ENCODE data around the gene MAPK8IP3. TPM values are rescaled to one million over a fixed set of nuclear protein-coding genes. Genes with fewer than 3 reads are reported as not detected.
"Not testable (repeated sequence)": the region's sequence is repeated elsewhere in the genome, so short reads cannot be mapped to it uniquely, and the experiment has no call there.

The MAPK8IP3 gene
- total RNA-seq, 1 donor from 2014 or later: 32.6 TPM

DNA sequence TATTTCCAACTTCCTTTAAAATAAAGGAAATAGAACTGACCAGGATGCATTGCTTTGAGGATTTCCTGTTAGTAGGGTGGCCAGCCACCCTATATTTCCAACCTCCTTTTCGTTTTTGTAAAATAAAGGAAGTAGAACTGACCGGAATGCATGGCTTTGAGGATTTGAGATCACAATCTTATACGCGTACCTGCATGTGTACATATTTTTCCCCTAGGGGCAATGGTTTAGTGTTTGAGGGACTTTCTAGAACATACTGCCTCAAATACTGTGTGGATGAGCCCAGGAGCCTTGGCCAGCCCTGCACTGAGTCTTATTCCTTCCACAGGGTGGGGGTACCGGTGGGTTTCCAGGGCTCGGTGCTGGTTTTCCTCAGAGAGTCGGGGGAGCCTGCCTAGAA, 25.6 kb downstream of the MAPK8IP3 start:
- no peak for TF ChIP-seq CTCF (IDR thresholded peaks at IDR 0.05; ENCODE audit: insufficient read depth, low read length, poor library complexity, severe bottlenecking)
- H3K36me3 ChIP-seq (ENCODE audit: control insufficient read depth, insufficient read depth, low read length): peaks cover 2% of the 10 kb centered on the region
- no peak overlapping the region for H3K4me3 ChIP-seq (ENCODE audit: low read depth, low read length)
- DNase-seq (ENCODE audit: low read depth): no peak
- H3K27me3 ChIP-seq (ENCODE audit: control insufficient read depth, insufficient read depth, low read length): no peaks in the 10 kb centered on the region

GRCh38 chr16:1732071-1732470, 26.1 kb downstream of the MAPK8IP3 start:
- H3K36me3 ChIP-seq (ENCODE audit: control insufficient read depth, insufficient read depth, low read length): peaks cover 2% of the 10 kb centered on the region
- TF ChIP-seq CTCF (IDR thresholded peaks at IDR 0.05; ENCODE audit: insufficient read depth, low read length, poor library complexity, severe bottlenecking): no peak

DNA sequence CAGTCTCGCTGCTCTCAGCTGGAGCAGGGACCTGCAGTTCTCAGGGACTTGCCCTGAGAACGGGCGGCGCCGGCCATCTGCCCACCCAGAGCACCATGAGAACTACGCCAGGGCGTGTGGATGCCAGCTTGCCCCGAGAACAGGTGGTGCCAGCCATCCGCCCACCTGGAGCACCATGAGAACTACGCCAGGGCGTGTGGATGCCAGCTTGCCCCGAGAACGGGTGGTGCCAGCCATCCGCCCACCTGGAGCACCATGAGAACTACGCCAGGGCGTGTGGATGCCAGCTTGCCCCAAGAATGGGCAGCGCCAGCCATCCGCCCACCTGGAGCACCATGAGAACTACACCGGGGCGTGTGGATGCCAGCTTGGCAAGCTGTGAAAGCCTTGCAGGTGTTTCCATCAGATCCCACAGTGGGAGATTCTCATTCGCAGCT, 26.6 kb downstream of the MAPK8IP3 start:
- not testable (repeated sequence) for H3K4me3 ChIP-seq (ENCODE audit: low read depth, low read length); DNase-seq (ENCODE audit: low read depth); H3K36me3 ChIP-seq (ENCODE audit: control insufficient read depth, insufficient read depth, low read length); H3K27me3 ChIP-seq (ENCODE audit: control insufficient read depth, insufficient read depth, low read length)

More at GRCh38 chr16:1732071-1732470, 26.1 kb downstream of the MAPK8IP3 start:
- Histone ChIP-seq H3K27me3 (ENCODE audit: control insufficient read depth, insufficient read depth, low read length) (no peaks in the 10 kb centered on the region), H3K4me3 (ENCODE audit: low read depth, low read length) (no peak overlapping the region)
- DNase-seq (ENCODE audit: low read depth): no peak

GRCh38 chr16:1734123-1734522, 28.1 kb downstream of the MAPK8IP3 start:
- Histone ChIP-seq H3K4me3 (ENCODE audit: low read depth, low read length) (no peak overlapping the region), H3K27me3 (ENCODE audit: control insufficient read depth, insufficient read depth, low read length) (no peaks in the 10 kb centered on the region), H3K36me3 (ENCODE audit: control insufficient read depth, insufficient read depth, low read length) (peaks cover 2% of the 10 kb centered on the region)
- no peak for DNase-seq (ENCODE audit: low read depth)
- no peak for TF ChIP-seq CTCF (IDR thresholded peaks at IDR 0.05; ENCODE audit: insufficient read depth, low read length, poor library complexity, severe bottlenecking)

GRCh38 chr16:1734816-1735215, 28.8 kb downstream of the MAPK8IP3 start:
- no peaks in the 10 kb centered on the region for H3K27me3 ChIP-seq (ENCODE audit: control insufficient read depth, insufficient read depth, low read length)
- peaks cover 2% of the 10 kb centered on the region for H3K36me3 ChIP-seq (ENCODE audit: control insufficient read depth, insufficient read depth, low read length)
- TF ChIP-seq CTCF (IDR thresholded peaks at IDR 0.05; ENCODE audit: insufficient read depth, low read length, poor library complexity, severe bottlenecking): no peak
- DNase-seq (ENCODE audit: low read depth): no peak
- H3K4me3 ChIP-seq (ENCODE audit: low read depth, low read length): no peak overlapping the region

DNA sequence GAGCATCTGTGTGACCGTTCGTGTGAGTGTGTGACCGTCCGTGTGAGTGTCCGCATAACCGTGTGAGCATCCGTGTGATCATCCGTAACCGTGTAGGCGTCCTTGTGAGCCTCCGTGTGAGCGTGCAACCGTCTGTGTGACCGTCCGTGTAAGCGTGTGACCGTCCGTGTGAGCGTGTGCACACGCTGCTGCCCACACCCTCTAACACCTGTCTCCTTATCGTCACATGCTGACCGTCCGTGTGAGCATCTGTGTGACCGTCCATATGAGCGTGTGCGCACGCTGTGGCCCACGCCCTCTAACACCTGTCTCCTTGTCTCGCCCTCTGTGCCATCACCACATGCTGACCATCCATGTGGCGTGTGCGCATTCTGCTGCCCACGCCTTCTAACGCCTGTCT, 34.2 kb downstream of the MAPK8IP3 start:
- no peaks in the 10 kb centered on the region for H3K27me3 ChIP-seq (ENCODE audit: control insufficient read depth, insufficient read depth, low read length)
- TF ChIP-seq CTCF (IDR thresholded peaks at IDR 0.05; ENCODE audit: insufficient read depth, low read length, poor library complexity, severe bottlenecking): no peak
- no peak for DNase-seq (ENCODE audit: low read depth)
- no peak overlapping the region for H3K4me3 ChIP-seq (ENCODE audit: low read depth, low read length)
- H3K36me3 ChIP-seq (ENCODE audit: control insufficient read depth, insufficient read depth, low read length): no peaks in the 10 kb centered on the region
